ENCODE data around the gene RPS6KA2. TPM values are rescaled to one million over a fixed set of nuclear protein-coding genes. Genes with fewer than 3 reads are reported as not detected.

Gene RPS6KA2
- total and polyA plus RNA-seq, 5 experiments from 2014 or later, result 2.1 to 13.6 (median 4.8) TPM

GRCh38 chr6:166556336-166556735, 70.7 kb downstream of the RPS6KA2 start:
- no peak overlapping the region for H3K4me3 Mint-ChIP-seq
- H3K27ac Mint-ChIP-seq, result no peak overlapping the region
- H3K9me3 Mint-ChIP-seq, result peaks cover 2 to 26% (median 13%) of the 10 kb centered on the region in 9 donors
- POLR2A ChIA-PET, result no interaction called here
- ATAC-seq (no peak), DNase-seq (no peak)
- H3K27me3 Mint-ChIP-seq, result peaks cover 2 to 25% (median 13%) of the 10 kb centered on the region in 5 donors
- peaks cover 4 to 11% (median 7%) of the 10 kb centered on the region in 4 donors for H3K4me1 Mint-ChIP-seq
- H3K36me3 Mint-ChIP-seq, result peaks cover 0 to 15% (median 9%) of the 10 kb centered on the region in 3 donors

DNA sequence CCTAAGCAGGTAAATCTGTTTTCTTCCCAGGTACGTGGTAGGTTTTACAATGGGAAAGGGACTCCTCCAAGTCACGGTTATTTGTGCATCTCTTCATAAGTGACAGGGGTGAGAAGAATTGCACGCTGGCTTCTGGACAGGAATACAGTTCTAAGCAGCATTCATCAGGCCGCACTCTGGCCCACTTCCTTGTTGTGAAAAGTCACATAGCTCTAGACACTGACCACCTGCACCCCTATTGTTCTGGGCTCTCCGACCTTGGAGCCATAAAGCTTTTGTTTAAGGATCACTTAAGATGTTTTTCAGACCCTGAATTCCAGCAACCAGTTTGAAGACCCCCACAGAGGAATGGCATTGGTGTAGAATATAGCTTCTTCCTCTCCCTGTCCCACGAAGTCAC, 72.0 kb downstream of the RPS6KA2 start:
- DNase-seq, result no peak
- peaks cover 4 to 11% (median 7%) of the 10 kb centered on the region in 4 donors for H3K4me1 Mint-ChIP-seq
- H3K4me3 Mint-ChIP-seq, result no peak overlapping the region

GRCh38 chr6:166554316-166554715, 72.7 kb downstream of the RPS6KA2 start:
- peaks cover 0 to 10% (median 4%) of the 10 kb centered on the region in 9 donors for H3K9me3 Mint-ChIP-seq
- no peak for DNase-seq
- no peak for ATAC-seq
- peaks cover 2 to 25% (median 13%) of the 10 kb centered on the region in 5 donors for H3K27me3 Mint-ChIP-seq
- H3K4me1 Mint-ChIP-seq, result peaks cover 4 to 11% (median 7%) of the 10 kb centered on the region in 4 donors
- H3K27ac Mint-ChIP-seq, result no peak overlapping the region
- H3K4me3 Mint-ChIP-seq, result no peak overlapping the region
- H3K36me3 Mint-ChIP-seq, result peaks cover 0 to 6% (median 2%) of the 10 kb centered on the region in 3 donors
- POLR2A ChIA-PET, result no interaction called here

More for the DNA sequence above, 72.0 kb downstream of the RPS6KA2 start:
- no peak for ATAC-seq
- Mint-ChIP-seq H3K36me3 (peaks cover 0 to 11% (median 6%) of the 10 kb centered on the region in 3 donors), H3K9me3 (peaks cover 0 to 14% (median 8%) of the 10 kb centered on the region in 9 donors), H3K27ac (peak overlapping the region in 1 of 10 donors; percentile 46), H3K27me3 (peaks cover 2 to 25% (median 13%) of the 10 kb centered on the region in 5 donors)
- POLR2A ChIA-PET, result no interaction called here

GRCh38 chr6:166553563-166554271, 73.3 kb downstream of the RPS6KA2 start:
- H3K27ac Mint-ChIP-seq, result no peak overlapping the region
- peaks cover 0 to 5% (median 0%) of the 10 kb centered on the region in 9 donors for H3K9me3 Mint-ChIP-seq
- H3K27me3 Mint-ChIP-seq, result peaks cover 2 to 25% (median 13%) of the 10 kb centered on the region in 5 donors
- peaks cover 0 to 5% (median 0%) of the 10 kb centered on the region in 3 donors for H3K36me3 Mint-ChIP-seq
- POLR2A ChIA-PET, result no interaction called here
- H3K4me1 Mint-ChIP-seq, result peaks cover 4 to 11% (median 7%) of the 10 kb centered on the region in 4 donors
- no peak for ATAC-seq
- DNase-seq, result no peak
- H3K4me3 Mint-ChIP-seq, result no peak overlapping the region

GRCh38 chr6:166552600-166552999, 74.5 kb downstream of the RPS6KA2 start:
- peaks cover 0 to 3% (median 0%) of the 10 kb centered on the region in 9 donors for H3K9me3 Mint-ChIP-seq
- no peak overlapping the region for H3K27ac Mint-ChIP-seq
- H3K27me3 Mint-ChIP-seq, result peaks cover 0 to 25% (median 13%) of the 10 kb centered on the region in 5 donors
- DNase-seq, result no peak
- peaks cover 4 to 11% (median 7%) of the 10 kb centered on the region in 4 donors for H3K4me1 Mint-ChIP-seq
- POLR2A ChIA-PET, result no interaction called here
- no peak overlapping the region for H3K4me3 Mint-ChIP-seq
- no peak for ATAC-seq
- peaks cover 0 to 5% (median 0%) of the 10 kb centered on the region in 3 donors for H3K36me3 Mint-ChIP-seq

DNA sequence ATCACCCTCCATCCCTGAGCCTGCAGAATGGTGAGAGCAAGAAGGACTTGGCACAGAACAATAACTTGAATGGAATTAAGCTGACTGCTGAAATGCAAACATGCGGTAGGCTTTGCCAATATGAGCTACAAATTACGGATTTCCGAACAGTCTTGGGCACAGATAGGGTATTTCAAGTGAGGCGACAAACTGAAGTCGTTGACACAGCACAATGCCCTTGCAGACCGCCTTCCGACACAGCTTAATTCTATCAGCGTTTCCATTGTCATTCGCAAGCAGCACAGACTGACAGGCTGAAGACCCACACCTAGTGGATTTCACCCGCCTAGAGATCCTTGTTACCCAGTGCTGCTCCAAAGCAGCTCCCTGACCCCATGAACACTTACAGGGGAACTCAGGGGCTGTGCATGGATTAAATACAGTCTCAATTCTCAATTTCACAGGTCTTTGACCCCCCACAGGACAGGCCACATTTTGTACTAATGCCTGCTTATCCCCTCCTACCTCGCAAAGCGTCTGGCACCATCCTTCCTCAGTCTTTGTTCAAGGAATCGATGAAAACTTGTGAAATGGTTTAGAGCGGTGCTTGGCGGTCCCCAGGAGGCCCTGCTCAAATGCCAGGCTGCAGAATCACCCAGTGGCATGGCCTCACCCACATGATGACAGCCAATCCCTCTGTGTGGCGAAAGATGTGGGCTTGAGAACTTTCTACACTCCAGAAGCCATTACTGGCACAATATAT, 75.1 kb downstream of the RPS6KA2 start:
- no peak for DNase-seq
- H3K4me1 Mint-ChIP-seq, result peaks cover under 1 to 7% (median 4%) of the 10 kb centered on the region in 4 donors
- H3K4me3 Mint-ChIP-seq, result no peak overlapping the region
- H3K9me3 Mint-ChIP-seq, result peaks cover 0 to 3% (median 0%) of the 10 kb centered on the region in 9 donors
- POLR2A ChIA-PET, result no interaction called here
- peaks cover 0 to 5% (median 0%) of the 10 kb centered on the region in 3 donors for H3K36me3 Mint-ChIP-seq
- H3K27ac Mint-ChIP-seq, result peak overlapping the region in 1 of 10 donors; percentile 73
- peaks cover 0 to 20% (median 10%) of the 10 kb centered on the region in 5 donors for H3K27me3 Mint-ChIP-seq
- ATAC-seq, result no peak

- Mint-ChIP-seq H3K27ac (no peak overlapping the region), H3K36me3 (peaks cover 0 to 7% (median 0%) of the 10 kb centered on the region in 3 donors), H3K9me3 (peaks cover 0 to 3% (median 0%) of the 10 kb centered on the region in 9 donors), H3K4me1 (peaks cover 0 to 7% (median 3%) of the 10 kb centered on the region in 4 donors), H3K4me3 (no peak overlapping the region), H3K27me3 (no peaks in the 10 kb centered on the region)
- ATAC-seq (no peak), DNase-seq (no peak)
- POLR2A ChIA-PET, result no interaction called here
These were observed 80.4 kb downstream of the RPS6KA2 start for GRCh38 chr6:166546653-166547052.

DNA sequence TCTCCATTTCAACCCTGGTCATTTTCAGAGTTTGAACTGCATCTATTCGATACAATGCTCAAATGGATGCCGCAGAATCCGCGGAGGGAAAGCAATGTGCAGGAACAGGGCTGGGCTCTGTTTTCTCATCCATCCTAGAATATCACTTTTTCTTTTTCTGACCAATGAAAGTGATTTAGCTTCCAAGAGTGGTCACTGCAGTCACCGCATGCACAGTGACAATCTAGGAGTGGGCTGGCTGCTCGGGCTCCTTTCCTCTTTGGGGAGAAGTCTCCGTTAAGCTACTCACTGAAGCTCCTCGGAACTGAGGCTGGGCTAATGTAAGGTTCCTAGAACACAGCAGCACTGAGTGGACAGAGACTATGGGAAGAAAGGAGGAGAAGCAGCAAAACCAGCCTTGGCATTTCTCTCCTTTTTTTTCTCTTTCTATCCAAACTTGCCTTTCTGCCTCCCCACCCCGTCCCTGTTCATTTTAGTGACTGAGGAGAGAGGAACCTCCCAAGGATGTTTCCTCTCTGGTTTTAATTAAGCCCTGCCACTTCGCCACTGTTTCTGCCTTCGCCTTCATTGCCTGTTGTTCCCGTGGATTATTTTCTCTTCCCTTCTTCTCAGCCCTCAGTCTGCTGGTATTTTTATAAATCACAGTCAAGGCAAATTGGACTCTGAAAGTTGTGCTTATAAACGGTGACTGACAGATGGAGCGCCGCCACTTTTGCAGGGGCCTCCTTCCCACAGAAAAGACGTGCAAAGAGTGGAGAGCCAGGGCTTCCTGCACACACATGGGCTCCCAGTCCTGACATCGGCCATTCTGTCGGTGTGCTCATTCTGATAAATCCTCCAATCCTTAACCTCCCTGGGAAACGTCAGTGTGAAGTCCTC, 81.7 kb downstream of the RPS6KA2 start:
- H3K4me1 Mint-ChIP-seq, result peaks cover 4 to 17% (median 15%) of the 10 kb centered on the region in 4 donors
- H3K27me3 Mint-ChIP-seq, result no peaks in the 10 kb centered on the region
- no peak overlapping the region for H3K27ac Mint-ChIP-seq
- peaks cover 0 to 3% (median 0%) of the 10 kb centered on the region in 9 donors for H3K9me3 Mint-ChIP-seq
- H3K4me3 Mint-ChIP-seq, result no peak overlapping the region
- H3K36me3 Mint-ChIP-seq, result peaks cover 0 to 10% (median 0%) of the 10 kb centered on the region in 3 donors
- DNase-seq (no peak), ATAC-seq (no peak)
- POLR2A ChIA-PET, result no interaction called here

- Mint-ChIP-seq H3K4me3 (no peak overlapping the region), H3K4me1 (peaks cover 8 to 26% (median 21%) of the 10 kb centered on the region in 4 donors), H3K27me3 (no peaks in the 10 kb centered on the region), H3K9me3 (peaks cover 0 to 2% (median 0%) of the 10 kb centered on the region in 9 donors), H3K27ac (no peak overlapping the region), H3K36me3 (peaks cover 0 to 7% (median 0%) of the 10 kb centered on the region in 3 donors)
- ATAC-seq (no peak), DNase-seq (no peak)
- POLR2A ChIA-PET, result no interaction called here
These were observed 82.8 kb downstream of the RPS6KA2 start for GRCh38 chr6:166544296-166544605.

DNA sequence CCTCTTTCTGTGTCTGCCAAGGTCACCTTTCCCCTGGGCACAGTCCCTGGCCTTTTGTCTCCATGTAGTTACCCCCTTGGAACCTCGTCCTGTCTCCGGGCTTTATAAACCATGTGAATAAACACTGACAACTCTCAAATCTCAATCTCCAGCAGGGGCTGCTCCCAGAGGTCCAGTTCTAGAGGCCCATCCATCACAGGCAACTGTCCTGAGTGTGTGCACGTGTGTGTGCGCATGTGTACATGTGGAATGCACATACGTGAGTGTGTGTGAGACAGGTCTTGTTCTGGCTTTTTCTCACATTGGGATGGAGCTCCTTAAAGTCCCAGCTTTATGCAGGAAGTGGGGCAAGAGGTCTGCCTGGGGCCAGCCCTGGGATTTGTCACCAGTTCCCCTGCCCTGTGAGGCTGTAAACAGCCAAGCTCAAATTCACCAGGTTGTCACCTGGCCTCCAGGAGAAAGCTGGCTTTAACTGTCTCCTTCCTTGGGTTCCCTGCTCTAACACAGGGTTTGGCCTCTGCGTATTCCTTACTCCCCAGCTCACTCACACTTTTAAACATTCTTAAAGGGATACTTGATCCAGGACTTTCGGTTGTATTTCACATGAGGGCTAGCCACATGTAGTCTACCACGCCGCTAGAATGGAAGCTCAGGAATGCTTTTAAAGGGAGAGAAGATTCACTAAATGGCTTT, 83.3 kb downstream of the RPS6KA2 start:
- Mint-ChIP-seq H3K4me1 (peaks cover 8 to 30% (median 23%) of the 10 kb centered on the region in 4 donors), H3K9me3 (peaks cover 0 to 1% (median 0%) of the 10 kb centered on the region in 9 donors), H3K27ac (peak overlapping the region in 1 of 10 donors; percentile 76), H3K4me3 (peak overlapping the region in 1 of 10 donors; percentile 6), H3K36me3 (peaks cover 0 to 5% (median 0%) of the 10 kb centered on the region in 3 donors), H3K27me3 (no peaks in the 10 kb centered on the region)
- DNase-seq (no peak), ATAC-seq (no peak)
- POLR2A ChIA-PET, result no interaction called here

GRCh38 chr6:166542580-166542912, 84.5 kb downstream of the RPS6KA2 start:
- Mint-ChIP-seq H3K27me3 (no peaks in the 10 kb centered on the region), H3K36me3 (peaks cover 0 to 5% (median 0%) of the 10 kb centered on the region in 3 donors), H3K9me3 (no peaks in the 10 kb centered on the region), H3K4me3 (no peak overlapping the region), H3K4me1 (peaks cover 8 to 32% (median 25%) of the 10 kb centered on the region in 4 donors), H3K27ac (peak overlapping the region in 2 of 10 donors; percentile 88 to 90)
- no peak for ATAC-seq
- DNase-seq, result no peak
- POLR2A ChIA-PET, result no interaction called here

Measured in naive thymus-derived CD8-positive, alpha-beta T cell (primary cell).